Glutamatergic neuron (in vitro differentiated cells): ENCODE results near the gene EDN3. TPM values are rescaled to one million over a fixed set of nuclear protein-coding genes. Genes with fewer than 3 reads are reported as not detected.
"Not testable (repeated sequence)": the region's sequence is repeated elsewhere in the genome, so short reads cannot be mapped to it uniquely, and the experiment has no call there.

Source experiments
- DNase-seq: peaks from one replicate; pipeline ENCODE4 v3.0.0; 2022
- H3K27ac Mint-ChIP-seq: one replicate; pipeline ENCODE4 v1.8.0; 2020; ENCODE audit warnings: mild to moderate bottlenecking, mixed read lengths, inconsistent platforms; ENCODE audit not compliant: unreplicated experiment
- H3K27me3 Mint-ChIP-seq: one replicate; pipeline ENCODE4 v1.8.0; 2020; ENCODE audit warnings: mild to moderate bottlenecking, moderate library complexity, mixed read lengths, inconsistent platforms; ENCODE audit not compliant: unreplicated experiment
- H3K36me3 Mint-ChIP-seq: one replicate; pipeline ENCODE4 v1.8.0; 2020; ENCODE audit warnings: mild to moderate bottlenecking, mixed read lengths, inconsistent platforms; ENCODE audit not compliant: unreplicated experiment
- H3K4me1 Mint-ChIP-seq: one replicate; pipeline ENCODE4 v1.8.0; 2020; ENCODE audit warnings: mild to moderate bottlenecking, low read depth, mixed read lengths, inconsistent platforms; ENCODE audit not compliant: unreplicated experiment
- H3K4me3 Mint-ChIP-seq: one replicate; pipeline ENCODE4 v1.8.0; 2020; ENCODE audit warnings: mild to moderate bottlenecking, mixed read lengths, inconsistent platforms; ENCODE audit not compliant: unreplicated experiment
- H3K9me3 Mint-ChIP-seq: one replicate; pipeline ENCODE4 v1.8.0; 2020; ENCODE audit warnings: mild to moderate bottlenecking, moderate library complexity, mixed read lengths, inconsistent platforms; ENCODE audit not compliant: unreplicated experiment
- CTCF ChIP-seq: fragments of 200-600 bp; sonication (generic); IDR thresholded peaks from one replicate; pipeline ENCODE4 v1.5.0; 2021; ENCODE audit not compliant: partially characterized antibody, unreplicated experiment
- total RNA-seq: library from RNA; stranded (reverse); fragmentation: NEBNext Ultra II Directional; extraction: Animal tissue kit (Norgen Biotek cat#: 25700); gene quantifications from one replicate; pipeline ENCODE4 v1.2.1, GENCODE V29; 2021; ENCODE audit not compliant: unreplicated experiment

EDN3 gene
- total RNA-seq, 1 donor from 2014 or later = not detected

DNA sequence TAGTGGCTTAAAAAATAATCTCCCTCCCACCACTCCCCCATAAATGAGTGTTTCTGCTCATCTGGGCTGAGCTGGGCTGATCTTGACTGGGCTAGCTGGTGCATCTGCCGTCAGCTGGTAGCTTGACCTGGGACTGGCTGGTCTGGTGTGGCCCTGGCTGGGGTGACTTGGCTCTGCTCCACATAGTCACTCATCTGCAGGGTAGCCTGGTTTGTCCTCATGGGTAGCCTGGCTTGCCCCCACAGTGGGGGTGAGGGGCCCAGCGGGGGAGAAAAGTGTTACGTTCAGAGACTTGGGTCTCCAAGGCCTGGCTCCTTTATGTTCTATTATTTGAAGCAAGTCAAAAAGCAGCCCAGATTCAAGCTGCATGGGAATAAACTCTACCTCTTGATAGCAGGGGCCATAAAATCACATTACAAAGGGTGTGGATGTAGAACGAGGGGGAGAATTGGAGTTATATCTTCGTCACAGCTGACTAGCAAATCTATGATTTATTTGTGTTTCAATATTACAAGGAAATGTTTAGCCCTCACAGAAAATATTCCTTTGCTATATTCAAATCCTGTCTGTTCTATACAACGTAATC, 32.9 kb downstream of the EDN3 start:
- Mint-ChIP-seq H3K4me3 (no peak overlapping the region), H3K36me3 (no peaks in the 10 kb centered on the region), H3K9me3 (peaks cover 5% of the 10 kb centered on the region), H3K4me1 (peaks cover 31% of the 10 kb centered on the region), H3K27ac (no peak overlapping the region), H3K27me3 (peaks cover 11% of the 10 kb centered on the region)
- no peak for TF ChIP-seq CTCF
- no peak for DNase-seq

DNA sequence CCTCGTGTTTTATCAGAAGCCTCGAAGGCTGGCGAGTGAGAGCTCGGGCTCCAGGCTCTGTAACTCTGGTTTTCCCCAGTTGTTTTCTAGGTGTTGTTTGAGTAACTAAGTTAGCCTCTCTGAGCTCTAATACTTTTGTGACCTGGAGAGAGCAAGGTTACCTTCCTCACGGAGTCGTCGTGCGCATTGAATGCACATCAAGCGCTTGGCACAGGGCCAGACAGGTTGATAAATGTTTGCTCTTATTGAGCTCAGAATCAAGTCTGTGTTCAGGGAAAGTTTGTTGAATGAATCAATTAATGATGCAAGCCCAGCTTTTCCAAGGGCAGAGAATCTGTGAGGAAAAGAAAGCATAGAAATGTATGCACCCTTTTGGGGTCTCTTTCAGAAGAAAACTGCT, 33.5 kb downstream of the EDN3 start:
- peaks cover 31% of the 10 kb centered on the region for H3K4me1 Mint-ChIP-seq
- H3K9me3 Mint-ChIP-seq = peaks cover 5% of the 10 kb centered on the region
- peak overlapping the region; percentile 84 for H3K27ac Mint-ChIP-seq
- DNase-seq = no peak
- no peak overlapping the region for H3K4me3 Mint-ChIP-seq
- no peaks in the 10 kb centered on the region for H3K36me3 Mint-ChIP-seq
- TF ChIP-seq CTCF = no peak
- H3K27me3 Mint-ChIP-seq = peaks cover 10% of the 10 kb centered on the region

DNA sequence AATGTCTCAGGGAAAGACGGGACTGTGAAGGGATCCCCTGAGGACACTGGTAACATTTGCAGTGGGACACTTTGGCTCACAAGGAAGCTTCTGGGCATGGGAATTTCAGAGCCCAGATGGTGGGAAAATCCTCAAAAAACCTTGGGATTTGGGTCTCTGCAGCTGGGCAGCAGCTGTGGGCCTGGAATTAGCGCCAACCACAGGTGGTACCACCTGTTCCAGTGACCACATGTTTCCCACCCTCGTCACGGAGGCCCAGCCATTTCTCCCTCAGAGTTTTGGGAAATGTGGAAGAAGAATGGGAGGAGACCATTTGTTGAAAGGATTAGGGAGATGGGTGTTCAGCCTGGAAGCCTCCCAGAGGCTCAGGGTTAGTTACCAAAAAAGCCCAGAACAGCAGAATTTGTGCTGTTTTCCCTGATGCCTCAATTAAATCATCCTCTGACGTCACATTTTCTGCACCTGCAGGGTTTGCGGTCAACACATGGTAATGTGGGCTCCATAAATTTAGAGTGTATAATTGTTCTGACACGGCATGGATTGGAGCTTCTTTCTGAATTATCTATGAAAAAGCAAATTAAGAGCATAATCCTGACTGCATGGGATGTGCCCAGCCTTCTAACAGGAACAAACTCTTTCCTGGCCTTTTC, 34.4 kb downstream of the EDN3 start:
- H3K4me1 Mint-ChIP-seq = peaks cover 31% of the 10 kb centered on the region
- H3K36me3 Mint-ChIP-seq = no peaks in the 10 kb centered on the region
- no peak overlapping the region for H3K4me3 Mint-ChIP-seq
- H3K27ac Mint-ChIP-seq = peak overlapping the region; percentile 84
- TF ChIP-seq CTCF = no peak
- peaks cover 8% of the 10 kb centered on the region for H3K27me3 Mint-ChIP-seq
- peaks cover 5% of the 10 kb centered on the region for H3K9me3 Mint-ChIP-seq
- no peak for DNase-seq

GRCh38 chr20:59335377-59335776, 35.0 kb downstream of the EDN3 start:
- Mint-ChIP-seq H3K4me3 (no peak overlapping the region), H3K36me3 (no peaks in the 10 kb centered on the region), H3K9me3 (peaks cover 5% of the 10 kb centered on the region), H3K27me3 (peaks cover 8% of the 10 kb centered on the region), H3K4me1 (peaks cover 31% of the 10 kb centered on the region), H3K27ac (no peak overlapping the region)
- no peak for TF ChIP-seq CTCF
- no peak for DNase-seq

GRCh38 chr20:59336540-59336939, 36.1 kb downstream of the EDN3 start:
- Mint-ChIP-seq H3K27me3 (peaks cover 8% of the 10 kb centered on the region), H3K36me3 (no peaks in the 10 kb centered on the region)

GRCh38 chr20:59338444-59338843, 38.0 kb downstream of the EDN3 start:
- H3K4me3 Mint-ChIP-seq, H3K27ac Mint-ChIP-seq, H3K36me3 Mint-ChIP-seq, H3K9me3 Mint-ChIP-seq, H3K27me3 Mint-ChIP-seq, DNase-seq: not testable (repeated sequence)
- peaks cover 17% of the 10 kb centered on the region for H3K4me1 Mint-ChIP-seq

More at GRCh38 chr20:59336540-59336939, 36.1 kb downstream of the EDN3 start:
- Mint-ChIP-seq H3K4me3 (no peak overlapping the region), H3K27ac (no peak overlapping the region), H3K4me1 (peaks cover 29% of the 10 kb centered on the region), H3K9me3 (peaks cover 5% of the 10 kb centered on the region)
- no peak for DNase-seq
- TF ChIP-seq CTCF = no peak
